Psoas muscle (tissue), 8 donors: ENCODE measurements around the gene DOCK10. TPM values are rescaled to one million over a fixed set of nuclear protein-coding genes. Genes with fewer than 3 reads are reported as not detected.

Source experiments
- ATAC-seq, 4 donors: fragments of 200-7000 bp; cut with Tn5 transposase; one replicate each; pipeline ENCODE4 v1.9.1; 2020; ENCODE audit warnings: moderate library complexity in 3 of 4, mild to moderate bottlenecking in 2 of 4
- DNase-seq, 2 donors: peaks; one replicate each; pipeline ENCODE4 v3.0.0-alpha.2; 2020
- H3K27ac ChIP-seq: fragments of 200-600 bp; one replicate; pipeline ENCODE4 v1.8.0; 2022
- H3K27me3 ChIP-seq, 3 donors: fragments of 200-600 bp in 1 of 3; one replicate each; pipeline versions ENCODE4 v1.6.1 to v1.8.0; 2013 to 2022; ENCODE audit warnings: low read length in 2 of 3, mild to moderate bottlenecking in 2 of 3, moderate library complexity in 1 of 3; ENCODE audit not compliant: insufficient read depth in 3 of 3
- H3K36me3 ChIP-seq, 2 donors: fragments of 200-600 bp in 1 of 2; one replicate each; pipeline versions ENCODE4 v1.6.1 to v1.8.0; 2013 to 2022; ENCODE audit warnings: low read depth in 1 of 2, mild to moderate bottlenecking in 1 of 2, moderate library complexity in 1 of 2; ENCODE audit not compliant: insufficient read depth in 1 of 2
- H3K4me1 ChIP-seq: fragments of 200-600 bp; one replicate; pipeline ENCODE4 v1.8.0; 2022
- H3K4me3 ChIP-seq: fragments of 200-600 bp; one replicate; pipeline ENCODE4 v1.8.0; 2022; ENCODE audit warnings: mild to moderate bottlenecking
- H3K9me3 ChIP-seq: fragments of 200-600 bp; one replicate; pipeline ENCODE4 v1.8.0; 2022
- CTCF ChIP-seq: fragments of 200-600 bp; IDR thresholded peaks from one replicate; pipeline ENCODE4 v1.8.0; 2022; ENCODE audit warnings: antibody characterized with exemption
- WGBS, 3 donors: extraction: QIAGEN DNeasy Blood & Tissue Kit; methylation state at CpG; one replicate each; pipeline versions ENCODE4 v1.1.6 to v1.1.7; 2013; 5-methylcytosine and 5-hydroxymethylcytosine counted together
- intact Hi-C, 2 donors: fragments of 100-400 bp; cut with DNase I; formaldehyde crosslinking; loops; one replicate each; pipeline versions ENCODE4 v1.11.0 to v1.14.2; 2022
- polyA plus RNA-seq, 3 donors: library from polyadenylated mRNA; stranded (reverse); fragments of 200-250 nt; gene quantifications; one replicate each; pipeline ENCODE4 v1.2.3, GENCODE V29; 2013
- total RNA-seq, 4 donors: library from RNA; stranded (reverse); fragmentation: NEBNext Ultra II Directional in 2 of 4; extraction: Animal tissue kit (Norgen Biotek cat#: 25700) in 2 of 4; gene quantifications; one replicate each; pipeline versions ENCODE4 v1.2.1 to v1.2.4, GENCODE V29; 2021 to 2023
- donor health status: healthy with polysubstance abuse.
- donor health status: DM: no; HTN: no; CAD: no; lungs with moderate emphysema.
- donor health status: Bipolar disorder and iron deficiency.
- donor health status: healthy.
- donor health status: DM: yes; HTN: yes; CAD: no.
- donor health status: DM: no; HTN: no; CAD: no.
- donor health status: DM: no; HTN: no; CAD: no.
- donor health status: DM: yes; HTN: yes; CAD: no.

Gene DOCK10
- total and polyA plus RNA-seq, 7 donors, result 0.17 to 4.4 (median 1.0) TPM

GRCh38 chr2:224887141-224887540, 155.1 kb downstream of the DOCK10 start:
- H3K4me3 ChIP-seq, result no peak overlapping the region
- intact Hi-C loops, result no loop called here
- no peaks in the 10 kb centered on the region for H3K27me3 ChIP-seq
- H3K4me1 ChIP-seq, result no peaks in the 10 kb centered on the region
- TF ChIP-seq CTCF, result no peak
- ATAC-seq (no peak), DNase-seq (no peak)
- H3K27ac ChIP-seq, result no peak overlapping the region
- H3K36me3 ChIP-seq, result no peaks in the 10 kb centered on the region
- H3K9me3 ChIP-seq, result no peaks in the 10 kb centered on the region
- 93 to 100% (median 93%) methylated on average over 1 of the region's 1 CpG for WGBS, 3 donors

DNA sequence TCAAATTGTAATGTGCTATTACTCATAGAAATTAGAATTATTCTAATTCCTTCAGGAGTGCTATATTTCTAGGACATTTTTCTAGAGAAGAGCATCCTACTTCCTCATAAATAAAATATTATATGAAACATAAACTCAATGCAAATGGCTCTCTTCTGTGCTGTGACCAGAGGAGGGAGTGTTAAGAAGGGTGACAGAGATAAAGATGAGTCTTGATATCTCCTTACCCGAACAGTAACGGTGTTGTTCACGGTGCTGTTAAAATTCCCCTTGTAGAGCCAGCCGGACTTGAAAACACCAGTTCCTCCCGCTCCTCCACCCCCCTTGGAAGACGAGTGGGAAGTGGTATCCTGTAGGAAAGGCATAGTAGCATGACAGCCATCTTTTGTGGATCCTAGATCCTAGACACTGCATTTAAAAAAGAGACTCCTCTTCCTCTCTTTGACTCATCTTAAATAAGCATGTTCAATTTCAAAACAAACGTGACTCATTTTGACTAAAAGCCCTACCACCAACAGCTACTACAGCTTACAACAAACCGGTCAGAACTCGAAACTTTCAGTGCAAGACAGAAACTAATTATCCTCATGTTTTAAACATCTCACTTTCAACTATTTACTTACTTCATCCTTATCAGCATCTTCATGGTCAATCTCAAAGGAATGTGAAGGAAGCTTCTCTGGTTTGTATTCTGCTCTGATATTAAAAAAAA, 156.3 kb downstream of the DOCK10 start:
- no peak for ATAC-seq
- H3K36me3 ChIP-seq, result no peaks in the 10 kb centered on the region
- intact Hi-C loops, result no loop called here
- no peak for DNase-seq
- TF ChIP-seq CTCF, result no peak
- no peaks in the 10 kb centered on the region for H3K27me3 ChIP-seq
- no peaks in the 10 kb centered on the region for H3K4me1 ChIP-seq
- H3K27ac ChIP-seq, result no peak overlapping the region
- WGBS, 3 donors, result 83 to 92% (median 91%) methylated on average over 9 of the region's 9 CpGs
- no peaks in the 10 kb centered on the region for H3K9me3 ChIP-seq
- H3K4me3 ChIP-seq, result no peak overlapping the region

DNA sequence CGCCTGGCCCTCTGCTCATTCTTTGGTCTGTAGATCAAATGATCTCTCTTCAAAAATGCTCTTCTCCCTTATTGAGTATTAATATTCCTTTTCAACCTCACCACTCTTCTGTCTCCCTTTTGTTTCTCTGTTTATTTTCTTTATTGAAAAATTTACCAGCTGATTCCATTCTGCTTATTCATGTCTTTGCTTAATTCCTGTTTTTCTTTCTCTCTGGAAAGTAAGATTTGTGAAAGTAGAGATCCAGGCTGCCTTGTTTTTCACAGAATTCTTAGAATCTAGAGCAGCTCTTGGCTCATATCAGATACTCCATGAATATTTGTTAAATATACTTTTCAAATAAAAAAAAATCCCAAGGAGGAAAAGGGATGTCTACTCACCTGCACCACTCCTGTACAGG, 157.0 kb downstream of the DOCK10 start:
- no peak overlapping the region for H3K4me3 ChIP-seq
- no peaks in the 10 kb centered on the region for H3K27me3 ChIP-seq
- intact Hi-C loops, result no loop called here
- ATAC-seq (no peak), DNase-seq (no peak)
- no peaks in the 10 kb centered on the region for H3K9me3 ChIP-seq
- WGBS, 3 donors, result 88 to 100% (median 97%) methylated on average over 1 of the region's 1 CpG
- TF ChIP-seq CTCF, result no peak
- H3K27ac ChIP-seq, result no peak overlapping the region
- H3K36me3 ChIP-seq, result no peaks in the 10 kb centered on the region
- no peaks in the 10 kb centered on the region for H3K4me1 ChIP-seq

DNA sequence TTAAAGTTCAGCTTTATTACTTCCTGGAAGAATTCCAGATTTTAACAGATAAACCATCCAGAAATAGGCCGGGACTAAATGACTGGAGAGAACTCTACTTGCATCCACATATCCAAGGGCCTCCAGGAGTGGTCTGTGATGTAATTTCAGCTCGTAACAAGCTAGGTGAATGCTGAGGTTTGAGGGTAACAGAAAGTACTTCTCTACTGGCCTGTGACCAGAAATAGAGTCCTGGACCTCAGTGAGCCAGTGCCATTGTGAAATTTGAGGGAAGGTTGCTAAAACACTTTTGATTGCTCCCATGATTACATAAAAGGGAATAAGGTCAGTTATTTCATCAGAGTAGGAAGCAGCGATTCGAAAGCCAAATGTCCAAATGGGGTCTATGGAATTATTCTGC, 158.1 kb downstream of the DOCK10 start:
- no peak overlapping the region for H3K4me3 ChIP-seq
- peak in 2 of 4 donors; percentile 17 to 45 for ATAC-seq
- WGBS, 3 donors, result 63 to 77% (median 75%) methylated on average over 4 of the region's 4 CpGs
- no peaks in the 10 kb centered on the region for H3K4me1 ChIP-seq
- no peak for DNase-seq
- no peak for TF ChIP-seq CTCF
- intact Hi-C loops, result no loop called here
- no peaks in the 10 kb centered on the region for H3K9me3 ChIP-seq
- H3K27ac ChIP-seq, result no peak overlapping the region
- H3K36me3 ChIP-seq, result no peaks in the 10 kb centered on the region
- no peaks in the 10 kb centered on the region for H3K27me3 ChIP-seq

GRCh38 chr2:224883700-224884099, 158.6 kb downstream of the DOCK10 start:
- intact Hi-C loops, result no loop called here
- Histone ChIP-seq H3K4me1 (no peaks in the 10 kb centered on the region), H3K36me3 (no peaks in the 10 kb centered on the region), H3K27me3 (no peaks in the 10 kb centered on the region), H3K9me3 (no peaks in the 10 kb centered on the region), H3K4me3 (no peak overlapping the region), H3K27ac (no peak overlapping the region)
- no peak for DNase-seq
- no peak for TF ChIP-seq CTCF
- 69 to 79% (median 74%) methylated on average over 1 of the region's 1 CpG for WGBS, 3 donors
- no peak for ATAC-seq
